Mononuclear cell (primary cell): ENCODE results near the gene NKIRAS2. TPM values are rescaled to one million over a fixed set of nuclear protein-coding genes. Genes with fewer than 3 reads are reported as not detected.
A peak's percentile ranks its signal among the peaks of the same experiment; 100 is the strongest.

Source experiments
- H3K27me3 ChIP-seq: 2 replicates; pipeline ENCODE4 v1.6.0; 2011; ENCODE audit warnings: low read length, control low read depth; ENCODE audit not compliant: insufficient read depth
- H3K4me1 ChIP-seq: 2 replicates; pipeline ENCODE4 v1.5.1; 2011; ENCODE audit warnings: mild to moderate bottlenecking, low read length, control low read depth; ENCODE audit not compliant: insufficient read depth
- H3K4me3 ChIP-seq: 2 replicates; pipeline ENCODE4 v1.5.1; 2011; ENCODE audit warnings: mild to moderate bottlenecking, low read length, moderate library complexity
- H3K9me3 ChIP-seq: 2 replicates; pipeline ENCODE4 v1.5.1; 2011; ENCODE audit warnings: low read depth, mild to moderate bottlenecking, control low read depth, low read length
- total RNA-seq: library from RNA; depleted of rRNA; stranded (reverse); fragments of >200 nt; gene quantifications from one replicate; pipeline ENCODE4 v1.2.3, GENCODE V29; 2012

Gene NKIRAS2
- 21.5 TPM for total RNA-seq

DNA sequence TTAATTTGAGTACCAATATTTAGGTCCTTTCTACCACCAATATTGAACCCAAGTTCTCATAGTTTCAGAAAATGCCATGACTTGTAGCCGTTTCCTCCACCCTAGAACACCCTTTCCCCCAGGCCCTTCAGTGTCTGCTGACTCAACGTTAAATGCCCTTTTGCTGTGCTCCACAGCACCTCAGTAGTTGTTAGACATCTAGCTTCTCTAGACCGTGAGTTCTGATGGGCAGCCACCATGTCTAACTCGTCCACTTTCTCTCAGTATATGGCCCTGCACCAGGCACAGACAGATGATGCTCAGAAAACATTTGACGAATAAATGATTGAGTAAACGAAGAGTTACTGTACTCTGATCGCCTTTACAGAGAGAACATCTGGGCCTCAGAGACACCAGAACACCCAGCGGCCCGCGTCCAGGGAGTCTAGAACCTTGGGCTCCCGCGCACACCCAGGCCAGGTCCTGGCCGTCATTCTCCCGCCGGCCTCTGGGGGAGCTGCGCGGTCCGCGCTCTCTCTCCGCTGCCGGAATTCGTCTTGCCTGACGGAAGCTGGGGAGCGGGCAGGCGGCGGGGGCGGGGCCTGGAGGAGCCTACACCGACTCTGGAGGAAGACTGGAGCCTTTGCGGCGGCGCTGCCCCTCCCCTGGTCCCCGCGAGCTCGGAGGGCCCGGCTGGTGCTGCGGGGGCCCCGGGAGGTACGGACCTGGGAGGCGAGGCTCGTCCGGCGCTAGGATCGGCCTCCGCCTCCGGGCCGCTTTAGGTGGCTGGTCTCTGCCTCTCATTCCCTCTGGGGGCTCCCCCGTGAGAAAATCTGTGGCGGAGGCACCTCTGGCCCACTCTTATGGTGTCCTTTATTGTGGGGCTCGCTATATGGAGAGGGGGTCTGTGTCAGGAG, at the start of gene NKIRAS2:
Gene NKIRAS2 (plus strand): TSS at position 582 of the 896 bp plus-strand sequence. CDS start 1,488 bp downstream, outside the sequence.
- Histone ChIP-seq H3K27me3 (no peaks in the 10 kb centered on the region), H3K4me3 (peak within 1 kb of the TSS; percentile 86), H3K9me3 (no peaks in the 10 kb centered on the region), H3K4me1 (peaks cover 77% of the 10 kb centered on the region)

GRCh38 chr17:41970901-41971331, 49.0 kb upstream of the NKIRAS2 start:
- H3K9me3 ChIP-seq: no peaks in the 10 kb centered on the region
- H3K4me1 ChIP-seq: peaks cover 24% of the 10 kb centered on the region
- H3K4me3 ChIP-seq: no peak overlapping the region
- no peaks in the 10 kb centered on the region for H3K27me3 ChIP-seq

- H3K4me1 ChIP-seq: peaks cover 19% of the 10 kb centered on the region
- H3K4me3 ChIP-seq: no peak overlapping the region
- no peaks in the 10 kb centered on the region for H3K9me3 ChIP-seq
- H3K27me3 ChIP-seq: no peaks in the 10 kb centered on the region
Measured at GRCh38 chr17:41971721-41972523, 48.0 kb upstream of the NKIRAS2 start.

- H3K27me3 ChIP-seq: no peaks in the 10 kb centered on the region
- no peak overlapping the region for H3K4me3 ChIP-seq
- peaks cover 12% of the 10 kb centered on the region for H3K4me1 ChIP-seq
- no peaks in the 10 kb centered on the region for H3K9me3 ChIP-seq
Measured at GRCh38 chr17:41972571-41973407, 47.1 kb upstream of the NKIRAS2 start.

GRCh38 chr17:41973408-41973811, 46.5 kb upstream of the NKIRAS2 start:
- Histone ChIP-seq H3K4me3 (no peak overlapping the region), H3K9me3 (no peaks in the 10 kb centered on the region), H3K4me1 (peaks cover 7% of the 10 kb centered on the region), H3K27me3 (no peaks in the 10 kb centered on the region)

- Histone ChIP-seq H3K4me1 (peaks cover 7% of the 10 kb centered on the region), H3K27me3 (no peaks in the 10 kb centered on the region), H3K9me3 (no peaks in the 10 kb centered on the region), H3K4me3 (no peak overlapping the region)
Measured at GRCh38 chr17:41974031-41974430, 45.9 kb upstream of the NKIRAS2 start.

DNA sequence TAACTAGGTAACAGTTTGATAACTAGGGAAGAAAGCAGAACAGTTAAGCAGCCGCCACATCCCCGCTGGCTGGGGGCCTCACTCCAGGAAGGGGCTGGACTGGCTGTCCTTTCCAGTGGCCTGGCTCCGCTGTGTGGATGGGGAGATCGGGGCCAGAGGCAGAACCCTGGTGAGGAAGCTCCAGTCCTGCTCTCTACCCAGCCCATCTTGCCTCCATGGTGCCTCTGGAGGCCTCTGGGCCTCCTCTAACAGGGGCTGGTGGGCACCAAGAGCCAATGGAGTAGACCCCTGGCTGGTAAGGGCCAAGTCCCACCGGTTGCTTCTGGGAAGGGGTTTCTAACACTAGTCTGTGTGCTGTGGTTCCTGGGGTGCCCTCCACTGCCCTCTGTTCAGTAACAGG, 45.2 kb upstream of the NKIRAS2 start:
- no peaks in the 10 kb centered on the region for H3K9me3 ChIP-seq
- peaks cover 7% of the 10 kb centered on the region for H3K4me1 ChIP-seq
- no peaks in the 10 kb centered on the region for H3K27me3 ChIP-seq
- no peak overlapping the region for H3K4me3 ChIP-seq

DNA sequence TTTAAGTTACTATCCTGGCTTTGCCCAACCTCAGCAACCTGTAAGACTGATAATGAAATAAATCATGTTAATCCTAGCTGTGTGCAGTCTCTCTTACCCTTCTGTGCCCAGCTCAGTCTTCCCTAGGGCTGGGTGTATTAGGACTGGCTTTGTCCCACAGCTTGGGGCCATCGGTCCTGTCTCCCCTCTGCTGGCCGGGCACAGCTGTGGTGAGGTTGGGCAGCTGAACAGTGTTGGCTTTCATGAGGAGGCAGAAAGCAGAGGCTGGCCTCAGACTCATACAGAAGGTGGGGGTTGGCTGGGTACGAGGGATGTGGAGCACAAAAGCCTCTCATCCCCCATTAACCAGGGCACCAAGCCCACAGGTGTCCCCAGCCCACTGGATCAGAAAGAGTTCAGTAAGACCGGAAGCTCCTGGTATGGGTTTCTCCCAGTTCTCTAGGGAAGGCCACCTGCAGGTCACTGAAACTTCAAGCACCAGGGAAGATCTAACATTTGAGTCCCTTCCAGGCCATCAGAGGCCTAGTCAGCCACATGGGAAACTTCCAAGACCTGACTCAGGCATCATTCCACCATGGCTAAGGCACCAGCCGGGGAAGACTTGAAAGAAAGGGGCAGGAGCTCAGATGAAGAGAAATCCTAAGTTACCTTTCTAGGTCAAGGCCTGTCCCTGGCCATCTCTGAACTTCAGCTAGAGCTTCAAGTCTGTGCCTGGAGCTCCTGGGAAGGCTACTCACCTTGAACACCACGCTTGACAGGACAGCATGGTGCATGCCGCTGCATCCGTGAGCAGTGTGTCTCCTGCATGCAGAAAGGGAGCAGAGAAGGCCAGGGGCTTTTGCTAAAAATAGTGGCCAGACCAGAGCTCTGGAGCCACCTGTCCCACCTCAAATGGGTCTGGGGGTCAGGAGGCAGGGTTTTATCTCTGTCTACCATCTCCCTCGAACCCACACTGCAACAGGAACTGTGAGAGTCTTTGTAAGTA, 44.5 kb upstream of the NKIRAS2 start:
- Histone ChIP-seq H3K4me1 (peaks cover 7% of the 10 kb centered on the region), H3K9me3 (no peaks in the 10 kb centered on the region), H3K4me3 (no peak overlapping the region), H3K27me3 (no peaks in the 10 kb centered on the region)

DNA sequence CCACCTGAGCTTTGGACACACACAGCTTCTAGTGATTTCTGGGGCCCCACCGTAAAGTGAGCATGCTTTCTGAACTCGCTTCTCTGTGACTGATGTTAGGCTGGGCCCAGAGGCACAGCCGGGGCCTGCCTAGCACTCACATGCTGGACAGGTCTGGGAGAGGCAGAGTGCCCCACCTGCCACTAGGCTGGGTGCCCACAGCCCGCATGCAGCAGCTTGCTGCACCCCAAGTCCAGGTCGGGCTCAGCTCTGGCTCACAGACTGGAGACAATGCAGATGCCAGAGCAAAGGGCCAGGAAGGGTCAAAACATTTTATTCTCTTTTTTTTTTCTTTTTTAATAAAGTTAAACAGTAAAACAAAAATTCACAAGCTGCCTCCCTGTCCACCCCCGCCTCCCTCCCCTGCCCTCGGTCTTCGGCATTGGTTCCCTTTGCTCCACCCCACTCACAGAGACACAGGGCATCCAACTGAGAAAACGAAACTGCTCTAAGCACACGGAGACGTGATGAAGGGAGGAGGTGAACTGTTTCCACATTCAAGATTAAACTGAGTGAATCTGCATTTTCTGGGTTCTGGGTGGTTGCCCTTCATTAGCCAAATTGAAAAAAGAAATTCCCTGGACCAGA, 43.6 kb upstream of the NKIRAS2 start:
- Histone ChIP-seq H3K4me3 (no peak overlapping the region), H3K9me3 (no peaks in the 10 kb centered on the region), H3K27me3 (no peaks in the 10 kb centered on the region), H3K4me1 (no peaks in the 10 kb centered on the region)

- Histone ChIP-seq H3K27me3 (no peaks in the 10 kb centered on the region), H3K4me3 (no peak overlapping the region), H3K9me3 (no peaks in the 10 kb centered on the region), H3K4me1 (no peaks in the 10 kb centered on the region)
Measured at GRCh38 chr17:41977991-41978390, 41.9 kb upstream of the NKIRAS2 start.

- H3K4me3 ChIP-seq: no peak overlapping the region
- H3K27me3 ChIP-seq: no peaks in the 10 kb centered on the region
- H3K9me3 ChIP-seq: no peaks in the 10 kb centered on the region
- no peaks in the 10 kb centered on the region for H3K4me1 ChIP-seq
Measured at GRCh38 chr17:41982026-41982760, 37.7 kb upstream of the NKIRAS2 start.

DNA sequence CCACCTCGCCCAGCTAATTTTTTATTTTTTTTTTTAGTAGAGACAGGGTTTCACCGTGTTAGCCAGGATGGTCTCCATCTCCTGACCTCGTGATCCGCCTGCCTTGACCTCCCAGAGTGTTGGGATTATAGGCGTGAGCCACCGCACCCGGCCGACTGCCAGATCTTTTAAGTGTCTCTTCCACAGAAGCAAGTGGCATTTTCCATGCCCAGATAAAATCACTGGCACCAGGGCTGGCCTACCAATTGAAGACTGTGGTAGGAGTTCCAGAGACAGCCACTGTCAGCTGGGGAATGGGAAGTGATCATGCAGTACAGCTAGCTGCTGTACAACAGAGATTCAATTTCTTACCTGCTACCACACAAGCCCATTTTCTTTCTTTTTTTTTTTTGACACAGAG, 35.4 kb upstream of the NKIRAS2 start:
- Histone ChIP-seq H3K27me3 (no peaks in the 10 kb centered on the region), H3K9me3 (no peaks in the 10 kb centered on the region), H3K4me1 (no peaks in the 10 kb centered on the region), H3K4me3 (no peak overlapping the region)

DNA sequence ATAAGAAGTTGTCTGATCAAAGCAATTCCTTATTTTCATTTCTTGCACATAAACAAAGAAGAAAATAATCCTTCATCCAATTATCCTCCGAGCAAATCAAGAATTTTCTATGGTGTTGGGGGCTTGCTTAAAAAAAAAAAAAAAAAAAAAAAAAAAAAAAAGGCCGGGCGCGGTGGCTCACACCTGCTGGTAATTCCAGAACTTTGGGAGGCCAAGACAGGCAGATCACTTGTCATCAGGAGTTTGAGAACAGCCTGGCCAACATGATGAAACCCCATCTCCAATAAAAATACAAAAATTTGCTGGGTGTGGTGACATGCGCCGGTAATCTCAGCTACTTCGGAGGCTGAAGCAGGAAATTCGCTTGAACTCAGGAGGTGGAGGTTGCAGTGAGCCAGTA, 34.0 kb upstream of the NKIRAS2 start:
- Histone ChIP-seq H3K4me3 (no peak overlapping the region), H3K4me1 (no peaks in the 10 kb centered on the region), H3K9me3 (no peaks in the 10 kb centered on the region), H3K27me3 (no peaks in the 10 kb centered on the region)
